ENCODE results near the gene BOD1L1. TPM values are rescaled to one million over a fixed set of nuclear protein-coding genes. Genes with fewer than 3 reads are reported as not detected.

The BOD1L1 gene
- total and polyA plus RNA-seq, 2 experiments from 2014 or later = 18.2 to 43.2 TPM

DNA sequence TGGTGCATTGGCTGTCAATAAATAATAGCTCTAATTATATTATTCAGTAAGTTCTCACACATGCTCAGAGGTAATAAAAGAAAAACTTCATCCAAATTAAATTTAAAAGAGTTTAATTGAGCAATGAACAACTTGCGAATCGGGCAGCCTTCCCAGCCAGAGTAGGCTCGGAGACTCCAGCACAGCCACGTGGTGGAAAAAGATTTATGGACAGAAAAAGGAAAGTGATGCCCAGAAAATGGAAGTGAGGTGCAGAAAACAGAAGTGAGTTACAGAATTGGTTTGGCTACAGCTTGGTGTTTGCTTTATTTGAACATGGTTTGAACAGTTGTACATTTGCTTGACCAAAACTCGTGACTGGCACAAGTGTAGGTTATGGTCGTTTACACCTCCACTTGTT, 13.6 kb upstream of the BOD1L1 start:
- Histone ChIP-seq H3K4me3 (no peak overlapping the region), H3K27ac (ENCODE audit: low read depth) (peak overlapping the region; percentile 72; the same call in 1 of the 2 replicates), H4K20me1 (replicated peaks; ENCODE audit: insufficient read depth) (no peaks in the 10 kb centered on the region), H3K36me3 (ENCODE audit: insufficient read depth) (no peaks in the 10 kb centered on the region), H3K4me1 (ENCODE audit: insufficient read depth) (peaks cover 30% of the 10 kb centered on the region), H3K79me2 (replicated peaks; ENCODE audit: insufficient read depth) (no peaks in the 10 kb centered on the region), H3K27me3 (ENCODE audit: insufficient read depth) (no peaks in the 10 kb centered on the region), H3K9me2 (ENCODE audit: insufficient read depth) (peaks cover 13% of the 10 kb centered on the region), H3K4me2 (peak overlapping the region; percentile 49; the same call in 1 of the 2 replicates), H2AFZ (0 out of 2 replicates have a peak overlapping the region, but pooled peaks have one; percentile 4), H3F3A (replicated peaks; ENCODE audit: low read depth) (no peaks in the 10 kb centered on the region)
- Mint-ChIP-seq H3K27ac (no peak overlapping the region), H3K4me1 (peaks cover 29% of the 10 kb centered on the region), H3K36me3 (ENCODE audit: low read depth) (no peaks in the 10 kb centered on the region), H3K27me3 (ENCODE audit: insufficient read depth, low read depth, poor library complexity) (no peaks in the 10 kb centered on the region), H3K9me3 (no peaks in the 10 kb centered on the region), H3K4me3 (no peak overlapping the region)
- no peak for ATAC-seq
- no peak for DNase-seq (ENCODE audit: low spot score)
- TF ChIP-seq, protein P1, sequence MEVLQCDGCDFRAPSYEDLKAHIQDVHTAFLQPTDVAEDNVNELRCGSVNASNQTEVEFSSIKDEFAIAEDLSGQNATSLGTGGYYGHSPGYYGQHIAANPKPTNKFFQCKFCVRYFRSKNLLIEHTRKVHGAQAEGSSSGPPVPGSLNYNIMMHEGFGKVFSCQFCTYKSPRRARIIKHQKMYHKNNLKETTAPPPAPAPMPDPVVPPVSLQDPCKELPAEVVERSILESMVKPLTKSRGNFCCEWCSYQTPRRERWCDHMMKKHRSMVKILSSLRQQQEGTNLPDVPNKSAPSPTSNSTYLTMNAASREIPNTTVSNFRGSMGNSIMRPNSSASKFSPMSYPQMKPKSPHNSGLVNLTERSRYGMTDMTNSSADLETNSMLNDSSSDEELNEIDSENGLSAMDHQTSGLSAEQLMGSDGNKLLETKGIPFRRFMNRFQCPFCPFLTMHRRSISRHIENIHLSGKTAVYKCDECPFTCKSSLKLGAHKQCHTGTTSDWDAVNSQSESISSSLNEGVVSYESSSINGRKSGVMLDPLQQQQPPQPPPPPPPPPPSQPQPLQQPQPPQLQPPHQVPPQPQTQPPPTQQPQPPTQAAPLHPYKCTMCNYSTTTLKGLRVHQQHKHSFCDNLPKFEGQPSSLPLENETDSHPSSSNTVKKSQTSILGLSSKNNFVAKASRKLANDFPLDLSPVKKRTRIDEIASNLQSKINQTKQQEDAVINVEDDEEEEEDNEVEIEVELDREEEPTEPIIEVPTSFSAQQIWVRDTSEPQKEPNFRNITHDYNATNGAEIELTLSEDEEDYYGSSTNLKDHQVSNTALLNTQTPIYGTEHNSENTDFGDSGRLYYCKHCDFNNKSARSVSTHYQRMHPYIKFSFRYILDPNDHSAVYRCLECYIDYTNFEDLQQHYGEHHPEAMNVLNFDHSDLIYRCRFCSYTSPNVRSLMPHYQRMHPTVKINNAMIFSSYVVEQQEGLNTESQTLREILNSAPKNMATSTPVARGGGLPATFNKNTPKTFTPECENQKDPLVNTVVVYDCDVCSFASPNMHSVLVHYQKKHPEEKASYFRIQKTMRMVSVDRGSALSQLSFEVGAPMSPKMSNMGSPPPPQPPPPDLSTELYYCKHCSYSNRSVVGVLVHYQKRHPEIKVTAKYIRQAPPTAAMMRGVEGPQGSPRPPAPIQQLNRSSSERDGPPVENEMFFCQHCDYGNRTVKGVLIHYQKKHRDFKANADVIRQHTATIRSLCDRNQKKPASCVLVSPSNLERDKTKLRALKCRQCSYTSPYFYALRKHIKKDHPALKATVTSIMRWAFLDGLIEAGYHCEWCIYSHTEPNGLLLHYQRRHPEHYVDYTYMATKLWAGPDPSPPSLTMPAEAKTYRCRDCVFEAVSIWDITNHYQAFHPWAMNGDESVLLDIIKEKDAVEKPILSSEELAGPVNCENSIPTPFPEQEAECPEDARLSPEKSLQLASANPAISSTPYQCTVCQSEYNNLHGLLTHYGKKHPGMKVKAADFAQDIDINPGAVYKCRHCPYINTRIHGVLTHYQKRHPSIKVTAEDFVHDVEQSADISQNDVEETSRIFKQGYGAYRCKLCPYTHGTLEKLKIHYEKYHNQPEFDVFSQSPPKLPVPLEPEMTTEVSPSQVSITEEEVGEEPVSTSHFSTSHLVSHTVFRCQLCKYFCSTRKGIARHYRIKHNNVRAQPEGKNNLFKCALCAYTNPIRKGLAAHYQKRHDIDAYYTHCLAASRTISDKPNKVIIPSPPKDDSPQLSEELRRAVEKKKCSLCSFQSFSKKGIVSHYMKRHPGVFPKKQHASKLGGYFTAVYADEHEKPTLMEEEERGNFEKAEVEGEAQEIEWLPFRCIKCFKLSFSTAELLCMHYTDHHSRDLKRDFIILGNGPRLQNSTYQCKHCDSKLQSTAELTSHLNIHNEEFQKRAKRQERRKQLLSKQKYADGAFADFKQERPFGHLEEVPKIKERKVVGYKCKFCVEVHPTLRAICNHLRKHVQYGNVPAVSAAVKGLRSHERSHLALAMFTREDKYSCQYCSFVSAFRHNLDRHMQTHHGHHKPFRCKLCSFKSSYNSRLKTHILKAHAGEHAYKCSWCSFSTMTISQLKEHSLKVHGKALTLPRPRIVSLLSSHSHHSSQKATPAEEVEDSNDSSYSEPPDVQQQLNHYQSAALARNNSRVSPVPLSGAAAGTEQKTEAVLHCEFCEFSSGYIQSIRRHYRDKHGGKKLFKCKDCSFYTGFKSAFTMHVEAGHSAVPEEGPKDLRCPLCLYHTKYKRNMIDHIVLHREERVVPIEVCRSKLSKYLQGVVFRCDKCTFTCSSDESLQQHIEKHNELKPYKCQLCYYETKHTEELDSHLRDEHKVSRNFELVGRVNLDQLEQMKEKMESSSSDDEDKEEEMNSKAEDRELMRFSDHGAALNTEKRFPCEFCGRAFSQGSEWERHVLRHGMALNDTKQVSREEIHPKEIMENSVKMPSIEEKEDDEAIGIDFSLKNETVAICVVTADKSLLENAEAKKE (CRISPR knock-in tag; IDR thresholded peaks at IDR 0.05) = no peak
- TF ChIP-seq CREB1 (CRISPR knock-in tag; IDR thresholded peaks at IDR 0.05; ENCODE audit: low read depth) = no peak
- TF ChIP-seq ZNF331 (CRISPR knock-in tag; IDR thresholded peaks at IDR 0.05; ENCODE audit: low read depth) = no peak
- TF ChIP-seq JUNB (IDR thresholded peaks at IDR 0.05; ENCODE audit: unreplicated experiment) = no peak
- no peak for TF ChIP-seq REST (IDR thresholded peaks at IDR 0.05; ENCODE audit: unreplicated experiment)
- TF ChIP-seq NANOG (IDR thresholded peaks at IDR 0.05; ENCODE audit: borderline replicate concordance) = no peak
- TF ChIP-seq, protein P2, sequence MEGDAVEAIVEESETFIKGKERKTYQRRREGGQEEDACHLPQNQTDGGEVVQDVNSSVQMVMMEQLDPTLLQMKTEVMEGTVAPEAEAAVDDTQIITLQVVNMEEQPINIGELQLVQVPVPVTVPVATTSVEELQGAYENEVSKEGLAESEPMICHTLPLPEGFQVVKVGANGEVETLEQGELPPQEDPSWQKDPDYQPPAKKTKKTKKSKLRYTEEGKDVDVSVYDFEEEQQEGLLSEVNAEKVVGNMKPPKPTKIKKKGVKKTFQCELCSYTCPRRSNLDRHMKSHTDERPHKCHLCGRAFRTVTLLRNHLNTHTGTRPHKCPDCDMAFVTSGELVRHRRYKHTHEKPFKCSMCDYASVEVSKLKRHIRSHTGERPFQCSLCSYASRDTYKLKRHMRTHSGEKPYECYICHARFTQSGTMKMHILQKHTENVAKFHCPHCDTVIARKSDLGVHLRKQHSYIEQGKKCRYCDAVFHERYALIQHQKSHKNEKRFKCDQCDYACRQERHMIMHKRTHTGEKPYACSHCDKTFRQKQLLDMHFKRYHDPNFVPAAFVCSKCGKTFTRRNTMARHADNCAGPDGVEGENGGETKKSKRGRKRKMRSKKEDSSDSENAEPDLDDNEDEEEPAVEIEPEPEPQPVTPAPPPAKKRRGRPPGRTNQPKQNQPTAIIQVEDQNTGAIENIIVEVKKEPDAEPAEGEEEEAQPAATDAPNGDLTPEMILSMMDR (conservative IDR thresholded peaks at IDR 0.05; ENCODE audit: low read depth in 2 of 2) = no peak
- no peak for TF ChIP-seq EZH2 (IDR thresholded peaks at IDR 0.05; ENCODE audit: low read depth, unreplicated experiment)
- no peak for TF ChIP-seq ETS1 (IDR thresholded peaks at IDR 0.05)
- TF ChIP-seq EZH2phosphoT487 (IDR thresholded peaks at IDR 0.05; ENCODE audit: unreplicated experiment) = no peak
- TF ChIP-seq STAT1 (IDR thresholded peaks at IDR 0.05; ENCODE audit: unreplicated experiment) = no peak
- TF ChIP-seq ZNF114 (CRISPR knock-in tag; IDR thresholded peaks at IDR 0.05) = no peak
- no peak for TF ChIP-seq POLR2AphosphoS5 (IDR thresholded peaks at IDR 0.05; ENCODE audit: low read depth)
